HepG2 (cell line): Measurements from ENCODE around the gene DUSP9. TPM values are rescaled to one million over a fixed set of nuclear protein-coding genes. Genes with fewer than 3 reads are reported as not detected.

Experiments
- CSRNP2 ChIP-seq: sonication (generic); formaldehyde crosslinking; conservative IDR thresholded peaks from 2 replicates; pipeline ENCODE4 v1.8.0; 2022; ENCODE audit warnings: low read depth, missing genetic modification reagents
- DR1 ChIP-seq: sonication (generic); formaldehyde crosslinking; IDR thresholded peaks from 2 replicates; pipeline ENCODE4 v1.8.0; 2021; ENCODE audit warnings: mild to moderate bottlenecking, missing genetic modification reagents, inconsistent platforms
- FOXC1 ChIP-seq: sonication (generic); formaldehyde crosslinking; IDR thresholded peaks from 2 replicates; pipeline ENCODE4 v1.8.0; 2022; ENCODE audit warnings: mild to moderate bottlenecking, missing genetic modification reagents, borderline replicate concordance
- HDAC1 ChIP-seq: sonication (generic); formaldehyde crosslinking; IDR thresholded peaks from 2 replicates; pipeline ENCODE4 v1.5.1; 2020; ENCODE audit warnings: mild to moderate bottlenecking, missing genetic modification reagents
- HES4 ChIP-seq: sonication (generic); formaldehyde crosslinking; IDR thresholded peaks from 2 replicates; pipeline ENCODE4 v1.9.0; 2021; ENCODE audit warnings: mild to moderate bottlenecking, missing genetic modification reagents, borderline replicate concordance
- HINFP ChIP-seq: sonication (generic); formaldehyde crosslinking; IDR thresholded peaks from 2 replicates; pipeline ENCODE4 v1.4.0; 2020; ENCODE audit warnings: low read depth, mild to moderate bottlenecking, missing genetic modification reagents
- IKZF5 ChIP-seq: IDR thresholded peaks from 2 replicates; pipeline ENCODE4 v1.6.1; 2018; ENCODE audit warnings: missing genetic modification reagents, mild to moderate bottlenecking, missing compliant biosample characterization
- JUN ChIP-seq: sonication (generic); formaldehyde crosslinking; IDR thresholded peaks from 2 replicates; pipeline ENCODE4 v1.4.0; 2020; ENCODE audit warnings: mild to moderate bottlenecking, missing genetic modification reagents
- KAT2B ChIP-seq: fragments of 150-350 bp; IDR thresholded peaks from 2 replicates; pipeline ENCODE4 v1.6.1; 2014; ENCODE audit warnings: low read depth, low read length, borderline replicate concordance
- MNT ChIP-seq: fragments of 450-650 bp; IDR thresholded peaks from 2 replicates; pipeline ENCODE4 v1.6.1; 2016
- MTA3 ChIP-seq: sonication (generic); formaldehyde crosslinking; IDR thresholded peaks from 2 replicates; pipeline ENCODE4 v1.4.0; 2020; ENCODE audit warnings: missing genetic modification reagents
- MYPOP ChIP-seq: sonication (generic); formaldehyde crosslinking; IDR thresholded peaks from 2 replicates; pipeline ENCODE4 v1.8.1; 2023; ENCODE audit warnings: mild to moderate bottlenecking, moderate library complexity, missing genetic modification reagents
- MZF1 ChIP-seq: sonication (generic); formaldehyde crosslinking; IDR thresholded peaks from 2 replicates; pipeline ENCODE4 v1.8.1; 2023; ENCODE audit warnings: mild to moderate bottlenecking, missing genetic modification reagents, borderline replicate concordance
- SRSF1 ChIP-seq: fragments of 200-400 bp; formaldehyde crosslinking; optimal IDR thresholded peaks from 2 replicates; pipeline ENCODE3; 2017; ENCODE audit warnings: mild to moderate bottlenecking, low read depth, low read length, moderate library complexity
- TEAD3 ChIP-seq: optimal IDR thresholded peaks from 2 replicates; pipeline ENCODE3; 2016; ENCODE audit warnings: borderline replicate concordance
- ZNF281 ChIP-seq: sonication (generic); formaldehyde crosslinking; IDR thresholded peaks from 2 replicates; pipeline ENCODE4 v1.4.0; 2020; ENCODE audit warnings: missing genetic modification reagents, borderline replicate concordance
- ZNF34 ChIP-seq: sonication (generic); formaldehyde crosslinking; IDR thresholded peaks from 2 replicates; pipeline ENCODE4 v1.4.0; 2020; ENCODE audit warnings: mild to moderate bottlenecking, missing genetic modification reagents, borderline replicate concordance
- ZSCAN20 ChIP-seq: sonication (generic); formaldehyde crosslinking; IDR thresholded peaks from 2 replicates; pipeline ENCODE4 v1.4.0; 2020; ENCODE audit warnings: missing genetic modification reagents, mild to moderate bottlenecking, borderline replicate concordance
- polyA plus RNA-seq, 8 experiments: library from polyadenylated mRNA; depleted of rRNA in 3 of 8; stranded (reverse) in 7 of 8; unstranded in 1 of 8; fragments of >200 nt; fragmentation: Illumina TruSeq in 4 of 8; extraction: Trizol in 4 of 8; gene quantifications; 2 replicates each; pipeline versions ENCODE4 v1.2.1 to v1.2.3, GENCODE V29; 2011 to 2016; ENCODE audit warnings: low read depth in 4 of 8, missing spikeins in 1 of 8, mixed read lengths in 1 of 8; ENCODE audit not compliant: insufficient read depth in 1 of 8
- total RNA-seq, 5 experiments: library from RNA; depleted of rRNA; stranded (reverse); fragments of >200 nt; fragmentation: Illumina TruSeq; extraction: Trizol; gene quantifications; 2 replicates each; pipeline ENCODE4 v1.2.3, GENCODE V29; 2016; ENCODE audit warnings: low read depth in 1 of 5

DUSP9 gene
- total and polyA plus RNA-seq, 2 of the 13 experiments (the other 11 are each of a cell fraction or from before 2014, with no cell fraction given) = 235 to 435 TPM

- TF ChIP-seq HES4 (CRISPR knock-in tag) (peak; percentile 48; the same call in 1 of the 2 replicates), ZNF281 (CRISPR knock-in tag) (peak; percentile 92), DR1 (CRISPR knock-in tag) (0 out of 2 replicates have a peak, but pooled peaks have one; percentile 19), ZSCAN20 (CRISPR knock-in tag) (no peak), MZF1 (no peak), TEAD3 (CRISPR knock-in tag) (peak; percentile 31), SRSF1 (no peak), ZNF34 (CRISPR knock-in tag) (no peak; the same call in 1 of the 2 replicates), JUN (CRISPR knock-in tag) (no peak), MYPOP (CRISPR knock-in tag) (peak; percentile 37; the same call in 1 of the 2 replicates), CSRNP2 (CRISPR knock-in tag) (no peak), MNT (no peak), HDAC1 (CRISPR knock-in tag) (peak; percentile 64), KAT2B (no peak), HINFP (CRISPR knock-in tag) (no peak), IKZF5 (CRISPR knock-in tag) (peak; percentile 71), MTA3 (CRISPR knock-in tag) (no peak), FOXC1 (CRISPR knock-in tag) (peak; percentile 55; the same call in 1 of the 2 replicates)
These were observed at the start of gene DUSP9 (continued) for GRCh38 chrX:153646620-153647373.
